HEK293 (cell line): ENCODE results near the gene BAIAP2L2.

ENCODE experiments used
- CTCF ChIA-PET: fragments of 350-600 bp; formaldehyde crosslinking; extraction: SDS; loops from one replicate; lab custom pipeline; 2021; ENCODE audit warnings: antibody characterized with exemption; lab: Yijun Ruan, JAX
- POLR2A ChIA-PET: fragments of 300-600 bp; formaldehyde crosslinking; extraction: SDS; loops from one replicate; lab custom pipeline; 2020; ENCODE audit warnings: antibody characterized with exemption, inconsistent platforms; lab: Yijun Ruan, JAX
- H3K27ac ChIP-seq: fragments of 200-500 bp; sonication (Bioruptor generic); 2 replicates; pipeline ENCODE4 v1.5.1; 2014; ENCODE audit warnings: low read depth, low read length, control low read depth, inconsistent platforms; ENCODE audit errors: extremely low read depth
- H3K36me3 ChIP-seq, 2 experiments: fragments of 200-500 bp in 1 of 2; sonication (Bioruptor generic) in 1 of 2; 1 replicate in 1 of 2; 2 replicates in 1 of 2; pipeline ENCODE4 v1.5.1; 2014 to 2017; ENCODE audit warnings: inconsistent platforms in 2 of 2, low read length in 2 of 2; ENCODE audit not compliant: control insufficient read depth in 2 of 2, insufficient read depth in 1 of 2
- H3K4me1 ChIP-seq: fragments of 200-500 bp; sonication (Bioruptor generic); 2 replicates; pipeline ENCODE4 v1.5.1; 2014; ENCODE audit warnings: mild to moderate bottlenecking, low read length, inconsistent platforms; ENCODE audit not compliant: control insufficient read depth, insufficient read depth
- H3K4me3 ChIP-seq: 2 replicates; pipeline ENCODE4 v1.5.1; 2011; ENCODE audit warnings: low read depth, mild to moderate bottlenecking, control low read depth, low read length, moderate library complexity
- H3K9me3 ChIP-seq: fragments of 200-500 bp; sonication (Bioruptor generic); 2 replicates; pipeline ENCODE4 v1.5.1; 2014; ENCODE audit warnings: low read depth, low read length, inconsistent platforms; ENCODE audit not compliant: control insufficient read depth, insufficient read depth
- GFI1B ChIP-seq: fragments of 450-650 bp; formaldehyde crosslinking; IDR thresholded peaks from 2 replicates; pipeline ENCODE4 v1.5.1; 2016; ENCODE audit warnings: missing biosample characterization, missing genetic modification characterization
- KLF1 ChIP-seq: fragments of 450-650 bp; formaldehyde crosslinking; IDR thresholded peaks from 2 replicates; pipeline ENCODE4 v1.5.1; 2016; ENCODE audit warnings: missing biosample characterization, missing genetic modification characterization
- KLF17 ChIP-seq: fragments of 450-650 bp; formaldehyde crosslinking; IDR thresholded peaks from 2 replicates; pipeline ENCODE4 v1.5.1; 2016; ENCODE audit warnings: missing biosample characterization, missing genetic modification characterization
- PRDM6 ChIP-seq: fragments of 450-650 bp; formaldehyde crosslinking; IDR thresholded peaks from 2 replicates; pipeline ENCODE4 v1.5.1; 2017; ENCODE audit warnings: missing biosample characterization, missing genetic modification characterization
- TRIM28 ChIP-seq: IDR thresholded peaks from 2 replicates; pipeline ENCODE4 v1.6.1; 2011; ENCODE audit warnings: low read length, control low read depth, borderline replicate concordance
- ZBTB21 ChIP-seq: fragments of 450-650 bp; formaldehyde crosslinking; IDR thresholded peaks from 2 replicates; pipeline ENCODE4 v1.5.1; 2017; ENCODE audit warnings: missing biosample characterization, missing genetic modification characterization
- ZIC2 ChIP-seq: fragments of 450-650 bp; formaldehyde crosslinking; IDR thresholded peaks from 2 replicates; pipeline ENCODE4 v1.5.1; 2016; ENCODE audit warnings: missing biosample characterization, missing genetic modification characterization
- ZNF146 ChIP-seq: fragments of 450-650 bp; formaldehyde crosslinking; IDR thresholded peaks from 2 replicates; pipeline ENCODE4 v1.5.1; 2016; ENCODE audit warnings: missing biosample characterization, missing genetic modification characterization
- ZNF37A ChIP-seq: fragments of 450-650 bp; IDR thresholded peaks from 2 replicates; pipeline ENCODE4 v1.5.1; 2018; ENCODE audit warnings: missing biosample characterization, missing genetic modification characterization
- ZNF658 ChIP-seq: fragments of 450-650 bp; formaldehyde crosslinking; IDR thresholded peaks from 2 replicates; pipeline ENCODE4; 2016; ENCODE audit warnings: missing biosample characterization, missing genetic modification characterization
- ZNF692 ChIP-seq: fragments of 450-650 bp; formaldehyde crosslinking; IDR thresholded peaks from 2 replicates; pipeline ENCODE4 v1.5.1; 2016; ENCODE audit warnings: missing biosample characterization, missing genetic modification characterization
- ZSCAN4 ChIP-seq: fragments of 450-650 bp; formaldehyde crosslinking; IDR thresholded peaks from 2 replicates; pipeline ENCODE4 v1.5.1; 2017; ENCODE audit warnings: missing biosample characterization, missing genetic modification characterization

Gene BAIAP2L2

GRCh38 chr22:38125038-38125610, 14.6 kb upstream of the BAIAP2L2 start:
- POLR2A ChIA-PET: no interaction called here
- Histone ChIP-seq H3K27ac (no peak overlapping the region), H3K9me3 (no peaks in the 10 kb centered on the region)
- TF ChIP-seq GFI1B (no peak), ZSCAN4 (peak; percentile 57)
- TF ChIP-seq, all 188 proteins: peak for 1
- peaks cover 0 to 21% of the 10 kb centered on the region in 2 experiments; a peak in 2 of 3 replicates for H3K36me3 ChIP-seq
- CTCF ChIA-PET: interaction anchor here (0.6 to 3.9 kb wide), 4 partner anchors 9 to 217 kb away, joined by 3 to 29 read pairs (median 6); no protein-coding TSS in a partner anchor
- H3K4me3 ChIP-seq: no peak overlapping the region
- no peaks in the 10 kb centered on the region for H3K4me1 ChIP-seq

- no peaks in the 10 kb centered on the region for H3K9me3 ChIP-seq
- ChIA-PET CTCF (interaction anchor here (0.6 to 3.9 kb wide), 4 partner anchors 10 to 61 kb away, joined by 3 to 29 read pairs (median 4); no protein-coding TSS in a partner anchor), POLR2A (no interaction called here)
- no peak overlapping the region for H3K27ac ChIP-seq
- H3K36me3 ChIP-seq: peaks cover 0 to 19% of the 10 kb centered on the region in 2 experiments; a peak in 1 of 3 replicates
- H3K4me3 ChIP-seq: no peak overlapping the region
- no peaks in the 10 kb centered on the region for H3K4me1 ChIP-seq
- TF ChIP-seq KLF17 (tag by site-specific recombination) (peak; percentile 43; the same call in 1 of the 2 replicates), ZNF37A (no peak), TRIM28 (no peak), ZNF146 (no peak)
Observed at GRCh38 chr22:38124236-38124974, 13.9 kb upstream of the BAIAP2L2 start.

DNA sequence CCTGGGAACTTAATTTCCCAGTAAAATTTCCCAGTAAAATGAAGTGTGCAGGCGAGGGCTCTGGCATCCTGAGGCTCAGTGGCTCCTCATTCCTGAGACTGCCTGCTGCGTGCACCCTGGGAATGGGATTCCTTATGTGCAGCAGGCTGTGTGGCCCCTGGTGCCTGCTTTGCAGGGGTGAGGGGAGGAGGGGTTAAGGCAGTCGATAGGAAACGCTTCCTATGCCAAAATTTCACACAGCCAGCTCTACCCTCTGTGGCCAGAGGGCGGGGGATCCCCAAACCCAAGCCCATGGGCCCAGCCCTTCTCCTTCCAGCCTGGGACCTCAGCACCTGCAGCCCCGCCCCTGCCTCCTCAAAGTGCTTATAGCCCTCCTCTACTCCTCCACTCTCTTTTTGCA, 12.1 kb upstream of the BAIAP2L2 start:
- H3K4me1 ChIP-seq: no peaks in the 10 kb centered on the region
- ChIA-PET POLR2A (interaction anchor here (0.6 to 1.0 kb wide), 2 partner anchors 9 to 69 kb away, joined by 3 read pairs; no protein-coding TSS in a partner anchor), CTCF (interaction anchor here (0.7 to 3.9 kb wide), 3 partner anchors 9 to 344 kb away, joined by 3 to 29 read pairs (median 5); no protein-coding TSS in a partner anchor)
- H3K9me3 ChIP-seq: no peaks in the 10 kb centered on the region
- TF ChIP-seq KLF1 (tag by site-specific recombination) (0 out of 2 replicates have a peak, but pooled peaks have one; percentile 35), ZBTB21 (tag by site-specific recombination) (no peak), ZNF658 (tag by site-specific recombination) (no peak), PRDM6 (no peak), ZNF692 (tag by site-specific recombination) (0 out of 2 replicates have a peak, but pooled peaks have one; percentile 19), ZIC2 (tag by site-specific recombination) (0 out of 2 replicates have a peak, but pooled peaks have one; percentile 32)
- no peak overlapping the region for H3K27ac ChIP-seq
- H3K4me3 ChIP-seq: no peak overlapping the region
- H3K36me3 ChIP-seq: peaks cover 0 to 5% of the 10 kb centered on the region in 2 experiments; a peak in 1 of 3 replicates
